Heart left ventricle (tissue), 16 donors: ENCODE measurements around the gene BAMBI. TPM values are rescaled to one million over a fixed set of nuclear protein-coding genes. Genes with fewer than 3 reads are reported as not detected.
A peak's percentile ranks its signal among the peaks of the same experiment; 100 is the strongest.

Experiments
- ATAC-seq, 4 donors: fragments of 200-7000 bp; cut with Tn5 transposase; one replicate each; pipeline ENCODE4 v1.9.1; 2020 to 2022; ENCODE audit warnings: moderate library complexity in 4 of 4, mild to moderate bottlenecking in 3 of 4, moderate number of reproducible peaks in 1 of 4
- DNase-seq, 5 donors: peaks; one replicate each; pipeline ENCODE4 v3.0.0-alpha.2; 2020
- H3K27ac ChIP-seq, 12 donors: fragments of 200-600 bp; sonication (generic) in 4 of 12; one replicate each; pipeline versions ENCODE4 v1.5.0 to v1.8.0; 2016 to 2022; ENCODE audit warnings: mild to moderate bottlenecking in 2 of 12
- H3K27me3 ChIP-seq, 9 donors: fragments of 200-600 bp; sonication (generic) in 2 of 9; one replicate each; pipeline versions ENCODE4 v1.5.1 to v1.8.0; 2016 to 2022; ENCODE audit warnings: mild to moderate bottlenecking in 3 of 9
- H3K36me3 ChIP-seq, 9 donors: fragments of 200-600 bp; sonication (generic) in 2 of 9; one replicate each; pipeline versions ENCODE4 v1.5.0 to v1.8.0; 2018 to 2022; ENCODE audit warnings: mild to moderate bottlenecking in 2 of 9
- H3K4me1 ChIP-seq, 12 donors: fragments of 200-600 bp; sonication (generic) in 4 of 12; one replicate each; pipeline versions ENCODE4 v1.5.0 to v1.8.0; 2016 to 2022; ENCODE audit warnings: mild to moderate bottlenecking in 3 of 12
- H3K4me3 ChIP-seq, 12 donors: fragments of 200-600 bp; sonication (generic) in 4 of 12; one replicate each; pipeline versions ENCODE4 v1.5.0 to v1.8.0; 2017 to 2022; ENCODE audit warnings: mild to moderate bottlenecking in 9 of 12, moderate library complexity in 4 of 12
- H3K9me3 ChIP-seq, 12 donors: fragments of 200-600 bp; sonication (generic) in 4 of 12; one replicate each; pipeline versions ENCODE4 v1.5.0 to v1.8.0; 2016 to 2022; ENCODE audit warnings: mild to moderate bottlenecking in 1 of 12
- CTCF ChIP-seq, 12 donors: fragments of 200-600 bp; sonication (generic) in 4 of 12; IDR thresholded peaks; one replicate each; pipeline versions ENCODE4 v1.5.0 to v1.8.0; 2018 to 2022; ENCODE audit warnings: antibody characterized with exemption in 12 of 12, mild to moderate bottlenecking in 5 of 12
- POLR2A ChIP-seq, 2 donors: fragments of 450-650 bp; IDR thresholded peaks; one replicate each; pipeline ENCODE4 v1.6.1; 2017; ENCODE audit warnings: antibody characterized with exemption in 2 of 2, mild to moderate bottlenecking in 2 of 2, moderate library complexity in 2 of 2
- WGBS, 4 donors: extraction: QIAGEN DNeasy Blood & Tissue Kit in 2 of 4; methylation state at CpG; one replicate each; pipeline versions ENCODE4 v1.1.5 to v1.1.7; 2013 to 2018; 5-methylcytosine and 5-hydroxymethylcytosine counted together
- intact Hi-C, 10 donors: fragments of 100-400 bp; cut with DNase I; formaldehyde crosslinking; loops; one replicate each; pipeline versions ENCODE4 v1.11.1 to v1.14.2; 2022
- polyA plus RNA-seq, 2 donors: library from polyadenylated mRNA; stranded (reverse); fragments of 200-250 nt; gene quantifications; one replicate each; pipeline ENCODE4 v1.2.3, GENCODE V29; 2013
- total RNA-seq, 9 donors: library from RNA; depleted of rRNA in 2 of 9; stranded (reverse); fragments of >200 nt in 2 of 9; fragmentation: NEBNext Ultra II Directional in 3 of 9; extraction: Animal tissue kit (Norgen Biotek cat#: 25700) in 3 of 9; gene quantifications; one replicate each; pipeline versions ENCODE4 v1.1.0 to v1.2.4, GENCODE V29; 2016 to 2023
- donor health status: ischemic (EF 13 %, LVEDD 7.1; RV severe dilation, severe dysfunction).
- donor health status: healthy with polysubstance abuse.
- donor health status: DM: no; HTN: yes; CAD: no.
- donor health status: DM: no; HTN: no; CAD: no.
- donor health status: ischemic (EF 25% LVEDD 6.9; RV normal size, moderate dysfunction).
- donor health status: ischemic (EF 25% LVEDD 5.7; RV mildly dilated, moderate dysfunction).
- donor health status: healthy.
- donor health status: DM: yes; HTN: yes; CAD: no.
- donor health status: ischemic (EF 35%, LVEDD 5.7; RV mildly dilated, moderate dysfunction).
- donor health status: nonischemic (EF 11% LVEDD 7.7; RV severe dilation, severe dysfunction).
- donor health status: DM: yes; HTN: yes; CAD: no.
- donor health status: PGD.
- donor health status: ischemic (EF 29% LVEDD 5.4; RV normal size, mild dysfunction).
- donor health status: nonischemic (EF 23%, LVEDD 6.1; RV moderate dilation, normal function).

Gene BAMBI
- total and polyA plus RNA-seq, 11 donors: 5.3 to 53.3 (median 24.8) TPM

- H3K36me3 ChIP-seq: peaks cover 0 to 1% (median 0%) of the 10 kb centered on the region in 9 donors
Measured at GRCh38 chr10:28676326-28676967, 874 bp upstream of the BAMBI start.

GRCh38 chr10:28677888-28678686 lies 766 bp downstream of the BAMBI start:
- Histone ChIP-seq H3K27ac (peak overlapping the region; percentile 61 to 90 (median 83)), H3K4me3 (peak overlapping the region; percentile 66 to 97 (median 84)), H3K27me3 (peaks cover 0 to 79% (median 5%) of the 10 kb centered on the region in 9 donors), H3K4me1 (peaks cover 0 to 44% (median 20%) of the 10 kb centered on the region in 12 donors), H3K36me3 (peaks cover 0 to 17% (median 0%) of the 10 kb centered on the region in 9 donors), H3K9me3 (no peaks in the 10 kb centered on the region)
- intact Hi-C loops: loop anchor here in 9 of 10 donors (1.0 to 10.0 kb wide), 14 partner anchors 127 to 629 kb away; no protein-coding TSS in a partner anchor
- WGBS, 4 donors: 2 to 5% (median 3%) methylated on average over 24 to 54 of the region's 54 CpGs
- DNase-seq: peak in 4 of 5 donors; percentile 31 to 70 (median 44)
- TF ChIP-seq CTCF (IDR thresholded peaks at IDR 0.05) (no peak), POLR2A (IDR thresholded peaks at IDR 0.05) (no peak)
- peak in 3 of 4 donors; percentile 6 to 25 (median 10) for ATAC-seq

More at GRCh38 chr10:28676326-28676967, 874 bp upstream of the BAMBI start:
- DNase-seq: peak in 2 of 5 donors; percentile 31 to 43
- Histone ChIP-seq H3K4me1 (peaks cover 0 to 44% (median 12%) of the 10 kb centered on the region in 12 donors), H3K4me3 (peak overlapping the region; percentile 42 to 97 (median 84)), H3K27me3 (peaks cover 0 to 81% (median 5%) of the 10 kb centered on the region in 9 donors), H3K9me3 (no peaks in the 10 kb centered on the region), H3K27ac (peak overlapping the region in 8 of 12 donors; percentile 48 to 83 (median 74))
- intact Hi-C loops: loop anchor here in 8 of 10 donors (2.0 to 10.0 kb wide), 13 partner anchors 128 to 631 kb away; no protein-coding TSS in a partner anchor
- ATAC-seq: peak in 1 of 4 donors; percentile 0
- no peak for TF ChIP-seq POLR2A (IDR thresholded peaks at IDR 0.05)
- no peak for TF ChIP-seq CTCF (IDR thresholded peaks at IDR 0.05)
- WGBS, 4 donors: 5 to 8% (median 6%) methylated on average over 16 to 25 of the region's 25 CpGs

GRCh38 chr10:28678687-28679457 lies 1.6 kb downstream of the BAMBI start:
- Histone ChIP-seq H3K9me3 (no peaks in the 10 kb centered on the region), H3K27ac (peak overlapping the region in 11 of 12 donors; percentile 39 to 90 (median 78)), H3K36me3 (peaks cover 0 to 24% (median 0%) of the 10 kb centered on the region in 9 donors), H3K4me3 (peak overlapping the region; percentile 66 to 97 (median 84)), H3K4me1 (peaks cover 0 to 44% (median 21%) of the 10 kb centered on the region in 12 donors), H3K27me3 (peaks cover 0 to 72% (median 5%) of the 10 kb centered on the region in 9 donors)
- DNase-seq (peak in 1 of 5 donors; percentile 23), ATAC-seq (peak; percentile 6 to 49 (median 22))
- TF ChIP-seq CTCF (IDR thresholded peaks at IDR 0.05): no peak
- TF ChIP-seq POLR2A (IDR thresholded peaks at IDR 0.05): no peak
- 11 to 22% (median 17%) methylated on average over 12 of the region's 12 CpGs for WGBS, 4 donors
- intact Hi-C loops: loop anchor here in 9 of 10 donors (2.0 to 10.0 kb wide), 11 partner anchors 126 to 628 kb away; no protein-coding TSS in a partner anchor
